Measurements from ENCODE around the gene HSFX4. TPM values are rescaled to one million over a fixed set of nuclear protein-coding genes. Genes with fewer than 3 reads are reported as not detected.

HSFX4 gene
- total RNA-seq, 1 experiment from 2014 or later, result not detected

Other genes with a start within 250 kb of the HSFX4 start
- gene MAGEA11, start 217.5 kb upstream of the HSFX4 start, total RNA-seq (2014; rRNA removed; shearing (Covaris generic)), result not detected in 2 replicates
- 0.26 and 0.86 TPM in 2 replicates for gene HSFX1, start 155.5 kb upstream of the HSFX4 start, total RNA-seq (2014; rRNA removed; shearing (Covaris generic))
- not detected in 2 replicates for gene MAGEA9, start 147.6 kb upstream of the HSFX4 start, total RNA-seq (2014; rRNA removed; shearing (Covaris generic))
- not detected in 2 replicates for gene MAGEA8, start 48.4 kb upstream of the HSFX4 start, total RNA-seq (2014; rRNA removed; shearing (Covaris generic))
- 45.0 and 45.6 TPM in 2 replicates for gene EOLA2, start 8.9 kb downstream of the HSFX4 start, total RNA-seq (2014; rRNA removed; shearing (Covaris generic))